ENCODE results near the gene GLRA3.
"Not testable (repeated sequence)": the region's sequence is repeated elsewhere in the genome, so short reads cannot be mapped to it uniquely, and the experiment has no call there.

The GLRA3 gene

GRCh38 chr4:174714393-174715211 lies 114.4 kb downstream of the GLRA3 start:
- DNase-seq (ENCODE audit: low read depth in 2 of 2): no peak

GRCh38 chr4:174713821-174714220 lies 115.2 kb downstream of the GLRA3 start:
- no peak for DNase-seq (ENCODE audit: low read depth in 2 of 2)

- DNase-seq (ENCODE audit: low read depth in 2 of 2): no peak
These were observed 115.9 kb downstream of the GLRA3 start for GRCh38 chr4:174713181-174713580.

GRCh38 chr4:174709526-174709925 lies 119.5 kb downstream of the GLRA3 start:
- no peak for DNase-seq (ENCODE audit: low read depth in 2 of 2)

- no peak for DNase-seq (ENCODE audit: low read depth in 2 of 2)
These were observed 120.7 kb downstream of the GLRA3 start for GRCh38 chr4:174708381-174708780.

- no peak for DNase-seq (ENCODE audit: low read depth in 2 of 2)
These were observed 121.1 kb downstream of the GLRA3 start for GRCh38 chr4:174707902-174708301.

GRCh38 chr4:174707051-174707676 lies 121.9 kb downstream of the GLRA3 start:
- no peak for DNase-seq (ENCODE audit: low read depth in 2 of 2)

GRCh38 chr4:174702979-174703478 lies 126.0 kb downstream of the GLRA3 start:
- no peak for DNase-seq (ENCODE audit: low read depth in 2 of 2)

GRCh38 chr4:174699654-174700053 lies 129.4 kb downstream of the GLRA3 start:
- DNase-seq (ENCODE audit: low read depth in 2 of 2): no peak

GRCh38 chr4:174697896-174698295 lies 131.2 kb downstream of the GLRA3 start:
- DNase-seq (ENCODE audit: low read depth in 2 of 2): no peak

GRCh38 chr4:174697202-174697601 lies 131.8 kb downstream of the GLRA3 start:
- no peak for DNase-seq (ENCODE audit: low read depth in 2 of 2)

GRCh38 chr4:174696657-174697056 lies 132.4 kb downstream of the GLRA3 start:
- no peak for DNase-seq (ENCODE audit: low read depth in 2 of 2)

- not testable (repeated sequence) for DNase-seq (ENCODE audit: low read depth in 2 of 2)
These were observed 137.2 kb downstream of the GLRA3 start for GRCh38 chr4:174691876-174692275.

- no peak for DNase-seq (ENCODE audit: low read depth in 2 of 2)
These were observed 138.4 kb downstream of the GLRA3 start for GRCh38 chr4:174690665-174691064.

GRCh38 chr4:174689618-174690017 lies 139.4 kb downstream of the GLRA3 start:
- DNase-seq (ENCODE audit: low read depth in 2 of 2): no peak

GRCh38 chr4:174686826-174687225 lies 142.2 kb downstream of the GLRA3 start:
- no peak for DNase-seq (ENCODE audit: low read depth in 2 of 2)

GRCh38 chr4:174681723-174682300 lies 147.2 kb downstream of the GLRA3 start:
- DNase-seq (ENCODE audit: low read depth in 2 of 2): no peak

- no peak for DNase-seq (ENCODE audit: low read depth in 2 of 2)
These were observed 154.7 kb downstream of the GLRA3 start for GRCh38 chr4:174674305-174674840.

GRCh38 chr4:174673865-174674264 lies 155.2 kb downstream of the GLRA3 start:
- DNase-seq (ENCODE audit: low read depth in 2 of 2): no peak

GRCh38 chr4:174672276-174672675 lies 156.8 kb downstream of the GLRA3 start:
- no peak for DNase-seq (ENCODE audit: low read depth in 2 of 2)

GRCh38 chr4:174669270-174669669 lies 159.8 kb downstream of the GLRA3 start:
- no peak for DNase-seq (ENCODE audit: low read depth in 2 of 2)

GRCh38 chr4:174665799-174666198 lies 163.2 kb downstream of the GLRA3 start:
- no peak for DNase-seq (ENCODE audit: low read depth in 2 of 2)

Measured in stimulated activated CD4-positive, alpha-beta T cell treated with anti-CD3 and anti-CD28 coated beads, Interleukin-15, amount 100 ng/mL, for 48 hours (primary cell).